GM19035 (cell line): ENCODE data around the gene PCDHGA11.
"Not testable (repeated sequence)": the region's sequence is repeated elsewhere in the genome, so short reads cannot be mapped to it uniquely, and the experiment has no call there.

ENCODE experiments used
- ATAC-seq: cut with Tn5 transposase; IDR thresholded peaks from one replicate; pipeline ENCODE4 v1.9.1; 2021; ENCODE audit not compliant: unreplicated experiment

The PCDHGA11 gene

GRCh38 chr5:141398608-141399007, 22.2 kb upstream of the PCDHGA11 start:
- ATAC-seq = no peak

GRCh38 chr5:141399555-141400258, 21.1 kb upstream of the PCDHGA11 start:
- no peak for ATAC-seq

DNA sequence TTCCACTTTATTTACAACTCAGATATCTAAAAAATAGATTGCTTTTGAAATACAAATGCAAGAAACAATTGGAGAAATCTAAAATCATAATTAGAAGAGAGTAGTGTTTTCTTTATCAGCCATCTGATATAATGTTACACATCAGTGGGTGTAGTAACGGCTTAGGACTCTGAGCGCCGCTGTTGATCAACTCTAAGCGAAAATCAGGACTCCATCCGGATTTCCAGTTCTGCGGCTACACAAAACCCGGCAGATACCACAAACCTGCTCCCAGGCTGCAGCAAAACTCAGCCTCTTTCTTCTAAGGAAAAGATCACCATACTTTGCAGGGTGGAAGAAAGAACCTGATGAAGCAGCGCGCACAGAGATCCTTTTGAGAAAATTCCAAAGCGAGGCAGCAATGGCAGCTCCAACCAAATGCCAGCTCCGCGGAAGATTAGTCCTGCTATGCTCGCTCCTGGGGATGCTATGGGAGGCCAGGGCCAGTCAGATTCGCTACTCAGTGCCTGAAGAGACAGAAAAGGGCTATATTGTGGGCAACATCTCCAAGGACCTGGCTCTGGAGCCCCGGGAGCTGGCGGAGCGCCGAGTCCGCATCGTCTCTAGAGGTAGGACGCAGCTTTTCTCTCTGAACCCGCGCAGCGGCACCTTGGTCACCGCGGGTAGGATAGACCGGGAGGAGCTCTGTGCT, 18.2 kb upstream of the PCDHGA11 start, which contains the start of gene PCDHGA9:
Gene PCDHGA9 (plus strand): TSS at position 226 of the 691 bp plus-strand sequence. CDS start 175 bp downstream, at position 401.
- ATAC-seq = no peak

GRCh38 chr5:141403387-141403786, 17.5 kb upstream of the PCDHGA11 start:
- no peak for ATAC-seq

DNA sequence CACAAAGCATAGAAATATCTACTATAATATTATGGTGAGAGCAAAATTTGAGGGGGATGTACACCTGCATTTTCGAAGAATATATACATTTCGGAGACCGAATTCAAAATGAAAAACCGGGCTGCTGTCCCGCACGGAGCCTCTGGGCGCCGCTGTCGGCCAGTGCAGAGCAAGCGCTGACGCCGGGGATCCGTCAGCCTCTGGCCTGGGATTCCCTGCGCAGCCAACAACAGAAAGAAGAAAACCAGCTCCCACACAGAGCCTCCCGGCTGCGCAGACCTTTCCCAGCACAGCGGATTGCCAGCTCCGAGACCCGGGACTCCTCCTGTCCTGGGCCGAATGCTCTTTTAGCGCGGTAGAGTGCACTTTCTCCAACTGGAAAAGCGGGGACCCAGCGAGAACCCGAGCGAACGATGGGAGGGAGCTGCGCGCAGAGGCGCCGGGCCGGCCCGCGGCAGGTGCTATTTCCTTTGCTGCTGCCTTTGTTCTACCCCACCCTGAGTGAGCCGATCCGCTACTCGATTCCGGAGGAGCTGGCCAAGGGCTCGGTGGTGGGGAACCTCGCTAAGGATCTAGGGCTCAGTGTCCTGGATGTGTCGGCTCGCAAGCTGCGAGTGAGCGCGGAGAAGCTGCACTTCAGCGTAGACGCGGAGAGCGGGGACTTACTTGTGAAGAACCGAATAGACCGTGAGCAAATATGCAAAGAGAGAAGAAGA, 12.9 kb upstream of the PCDHGA11 start, which contains the start of gene PCDHGB6:
Gene PCDHGB6 (plus strand): TSS at position 232 of the 716 bp plus-strand sequence. CDS start 182 bp downstream, at position 414.
- not testable (repeated sequence) for ATAC-seq

GRCh38 chr5:141409598-141410306, 11.1 kb upstream of the PCDHGA11 start:
- ATAC-seq = no peak

DNA sequence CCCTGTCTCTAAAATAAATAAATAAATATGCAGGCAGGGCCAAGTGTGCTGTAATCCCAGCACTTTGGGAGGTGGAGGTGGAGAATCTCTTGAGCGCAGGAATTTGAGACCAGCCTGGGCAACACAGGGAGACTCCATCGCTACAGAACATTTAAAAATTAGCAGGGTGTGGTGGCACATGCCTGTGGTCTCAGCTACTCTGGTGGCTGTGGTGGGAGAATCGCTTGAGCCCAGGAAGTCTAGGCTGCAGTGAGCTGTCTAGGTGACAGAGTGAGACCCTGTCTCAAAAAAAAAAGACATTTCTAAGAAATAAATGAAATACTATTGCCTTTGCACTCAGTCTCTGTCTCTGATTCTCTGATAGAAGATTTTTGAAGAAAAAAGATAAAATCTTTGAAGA, 9.3 kb upstream of the PCDHGA11 start:
- ATAC-seq = no peak

- peak; percentile 77 for ATAC-seq
Observed at GRCh38 chr5:141412854-141413539, 7.9 kb upstream of the PCDHGA11 start, which contains the start of gene PCDHGA10. PCDHGA10 (plus strand) TSS chr5:141412987; CDS start chr5:141413176, 189 bp downstream.

DNA sequence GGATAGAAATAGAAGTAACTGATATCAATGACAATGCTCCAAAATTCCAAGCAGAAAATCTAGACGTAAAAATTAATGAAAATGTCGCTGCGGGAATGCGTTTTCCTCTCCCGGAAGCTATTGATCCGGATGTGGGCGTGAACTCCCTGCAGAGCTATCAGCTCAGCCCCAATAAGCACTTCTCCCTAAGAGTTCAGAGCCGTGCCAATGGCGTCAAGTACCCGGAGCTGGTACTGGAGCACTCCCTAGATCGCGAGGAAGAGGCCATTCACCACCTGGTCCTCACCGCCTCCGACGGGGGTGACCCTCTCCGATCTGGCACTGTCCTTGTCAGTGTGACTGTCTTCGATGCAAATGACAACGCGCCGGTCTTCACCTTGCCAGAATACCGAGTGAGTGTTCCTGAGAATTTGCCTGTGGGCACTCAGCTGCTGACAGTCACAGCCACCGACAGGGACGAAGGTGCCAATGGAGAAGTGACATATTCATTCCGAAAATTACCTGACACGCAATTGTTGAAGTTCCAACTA, 7.2 kb upstream of the PCDHGA11 start:
- no peak for ATAC-seq

GRCh38 chr5:141414548-141415274, 6.1 kb upstream of the PCDHGA11 start:
- ATAC-seq = not testable (repeated sequence)

DNA sequence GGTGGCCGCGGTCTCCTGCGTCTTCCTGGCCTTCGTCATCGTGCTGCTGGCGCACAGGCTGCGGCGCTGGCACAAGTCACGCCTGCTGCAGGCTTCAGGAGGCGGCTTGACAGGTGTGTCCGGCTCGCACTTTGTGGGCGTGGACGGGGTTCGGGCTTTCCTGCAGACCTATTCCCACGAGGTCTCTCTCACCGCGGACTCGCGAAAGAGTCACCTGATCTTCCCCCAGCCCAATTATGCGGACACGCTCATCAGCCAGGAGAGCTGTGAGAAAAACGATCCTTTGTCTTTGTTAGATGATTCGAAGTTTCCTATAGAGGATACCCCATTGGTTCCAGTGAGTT, 5.6 kb upstream of the PCDHGA11 start:
- not testable (repeated sequence) for ATAC-seq

GRCh38 chr5:141417494-141418172, 3.2 kb upstream of the PCDHGA11 start, which contains the start of gene PCDHGB7:
PCDHGB7 (plus strand) TSS chr5:141417677; CDS start chr5:141417860, 183 bp downstream.
- not testable (repeated sequence) for ATAC-seq

DNA sequence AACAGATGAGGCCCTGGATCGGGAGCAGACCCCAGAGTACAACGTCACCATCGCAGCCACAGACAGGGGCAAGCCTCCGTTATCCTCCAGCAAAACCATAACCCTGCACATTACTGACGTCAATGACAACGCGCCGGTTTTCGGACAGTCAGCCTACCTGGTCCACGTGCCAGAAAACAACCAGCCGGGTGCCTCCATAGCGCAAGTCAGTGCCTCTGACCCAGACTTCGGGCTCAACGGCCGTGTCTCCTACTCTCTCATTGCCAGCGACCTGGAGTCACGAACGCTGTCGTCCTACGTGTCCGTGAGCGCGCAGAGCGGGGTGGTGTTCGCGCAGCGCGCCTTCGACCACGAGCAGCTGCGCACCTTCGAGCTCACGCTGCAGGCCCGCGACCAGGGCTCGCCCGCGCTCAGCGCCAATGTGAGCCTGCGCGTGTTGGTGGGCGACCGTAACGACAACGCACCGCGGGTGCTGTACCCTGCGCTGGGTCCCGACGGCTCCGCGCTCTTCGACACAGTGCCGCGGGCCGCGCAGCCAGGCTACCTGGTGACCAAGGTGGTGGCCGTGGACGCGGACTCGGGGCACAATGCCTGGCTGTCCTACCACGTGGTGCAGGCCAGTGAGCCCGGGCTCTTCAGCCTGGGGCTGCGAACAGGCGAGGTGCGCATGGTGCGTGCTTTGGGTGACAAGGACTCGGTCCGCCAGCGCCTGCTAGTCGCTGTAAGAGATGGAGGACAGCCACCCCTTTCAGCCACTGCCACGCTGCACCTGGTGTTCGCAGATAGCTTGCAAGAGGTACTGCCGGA, 1.6 kb upstream of the PCDHGA11 start:
- ATAC-seq = no peak

- no peak for ATAC-seq
Observed at GRCh38 chr5:141421489-141421855, 621 bp downstream of the PCDHGA11 start.

GRCh38 chr5:141422742-141423291, 2.0 kb downstream of the PCDHGA11 start:
- ATAC-seq = no peak

DNA sequence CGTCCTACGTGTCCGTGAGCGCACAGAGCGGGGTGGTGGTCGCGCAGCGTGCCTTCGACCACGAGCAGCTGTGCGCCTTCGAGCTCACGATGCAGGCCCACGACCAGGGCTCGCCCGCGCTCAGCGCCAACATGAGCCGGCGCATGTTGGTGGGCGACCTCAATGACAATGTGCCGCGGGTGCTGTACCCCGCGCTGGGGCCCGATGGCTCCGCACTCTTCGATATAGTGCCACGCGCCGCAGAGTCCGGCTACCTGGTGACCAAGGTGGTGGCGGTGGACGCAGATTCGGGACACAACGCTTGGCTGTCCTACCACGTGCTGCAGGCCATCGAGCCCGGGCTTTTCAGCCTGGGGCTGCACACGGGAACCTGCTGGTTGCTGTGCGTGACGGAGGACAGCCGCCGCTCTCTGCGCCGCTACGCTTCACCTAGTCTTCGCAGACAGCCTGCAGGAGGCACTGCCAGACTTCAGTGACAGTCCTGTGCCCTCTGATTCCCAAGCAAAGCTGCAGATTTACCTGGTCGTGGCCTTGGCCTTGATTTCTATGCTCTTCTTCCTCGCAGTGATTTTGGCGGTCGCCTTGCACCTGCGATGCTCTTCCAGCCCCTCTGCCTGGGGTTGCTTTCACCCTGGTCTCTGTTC, 7.1 kb downstream of the PCDHGA11 start:
- no peak for ATAC-seq
